ENCODE measurements around the gene PNLIPRP1. TPM values are rescaled to one million over a fixed set of nuclear protein-coding genes. Genes with fewer than 3 reads are reported as not detected.

Gene PNLIPRP1
- total RNA-seq, 1 donor from 2014 or later = not detected

DNA sequence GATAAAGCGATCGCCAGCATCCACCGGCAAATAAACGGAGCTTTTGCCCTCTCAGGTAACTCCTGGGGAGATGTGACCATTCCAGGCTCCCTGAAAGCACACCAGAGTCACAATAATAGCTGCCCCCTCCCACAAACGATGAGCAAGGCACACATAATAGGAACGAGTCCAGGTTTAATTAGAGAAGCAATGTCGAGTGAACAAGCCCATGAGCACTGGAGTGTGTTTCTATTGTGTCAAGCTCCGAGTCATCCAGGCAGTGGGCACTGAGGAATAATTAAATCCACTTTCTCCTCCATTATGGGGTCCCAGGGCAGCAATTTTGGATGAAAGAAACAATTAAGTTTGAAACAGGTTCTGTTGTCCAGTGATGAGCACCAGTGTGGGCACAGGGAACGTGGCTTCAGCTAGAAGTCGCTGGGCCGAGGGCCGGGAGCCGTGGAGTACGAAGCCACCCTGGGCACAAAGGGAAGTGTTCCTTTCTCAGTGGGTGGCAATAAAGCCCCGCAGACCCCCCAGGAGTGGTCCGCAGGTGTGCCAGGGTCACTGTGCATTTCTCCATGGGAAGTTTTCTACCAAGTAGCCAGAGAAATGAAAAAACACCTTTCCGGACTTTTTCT is 41.9 kb downstream of the PNLIPRP1 start:
- DNase-seq = no peak

DNA sequence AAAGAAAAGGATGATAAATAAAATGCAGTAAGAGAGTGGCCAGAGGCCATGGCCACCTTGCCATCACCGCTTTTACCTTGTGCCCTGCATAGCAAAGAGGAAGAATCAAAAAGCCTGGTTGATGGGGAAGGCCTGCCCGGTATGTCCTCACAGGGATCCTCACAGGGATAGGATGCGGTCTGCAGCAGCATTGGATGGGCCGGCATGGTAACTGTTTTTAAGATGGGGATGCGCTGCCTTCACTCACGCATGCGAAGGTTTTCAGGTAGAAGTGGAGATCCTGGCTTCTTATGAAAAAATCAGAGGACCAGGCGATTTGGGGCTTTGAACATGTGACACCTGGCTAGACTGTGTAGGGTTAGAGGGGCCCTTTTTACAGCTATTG is 42.4 kb downstream of the PNLIPRP1 start:
- no peak for DNase-seq

DNA sequence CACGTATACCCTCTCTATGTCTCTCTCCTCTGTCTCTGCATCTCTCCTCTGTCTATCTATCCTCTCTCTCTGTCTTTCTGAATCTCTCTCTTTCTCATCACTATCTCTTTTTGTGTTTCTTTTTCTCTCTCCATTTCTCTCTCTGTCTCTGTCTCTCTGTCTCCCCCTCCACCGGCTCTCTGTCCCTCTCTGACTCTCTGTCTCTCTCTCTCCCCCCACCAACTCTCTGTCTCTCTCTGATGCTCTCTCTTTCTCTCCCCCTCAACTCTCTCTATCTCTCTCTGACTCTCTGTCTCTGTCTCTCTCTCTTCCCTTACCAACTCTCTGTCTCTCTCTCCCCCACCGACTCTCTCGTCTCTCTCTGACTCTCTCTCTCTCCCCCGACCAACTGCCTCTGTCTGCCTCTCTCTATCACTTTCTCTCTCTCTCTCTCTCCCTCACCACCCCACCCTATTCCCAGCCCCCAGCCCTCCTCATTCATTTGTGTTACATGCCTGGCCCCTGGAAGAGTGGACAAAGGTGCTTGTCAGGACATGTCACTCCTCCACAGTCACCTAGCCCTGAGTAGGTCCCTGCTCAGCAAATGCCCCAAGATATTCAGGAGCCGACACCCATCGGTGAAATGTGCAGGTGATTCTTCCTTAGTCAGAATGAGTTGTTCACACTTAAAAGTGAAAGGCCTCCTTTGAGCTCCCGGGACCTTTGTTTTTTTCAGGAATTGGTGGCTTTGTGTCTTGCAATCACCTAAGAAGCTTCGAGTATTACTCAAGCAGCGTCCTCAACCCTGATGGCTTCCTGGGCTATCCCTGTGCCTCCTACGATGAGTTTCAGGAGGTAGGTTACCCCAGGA is 43.6 kb downstream of the PNLIPRP1 start:
- no peak for DNase-seq

DNA sequence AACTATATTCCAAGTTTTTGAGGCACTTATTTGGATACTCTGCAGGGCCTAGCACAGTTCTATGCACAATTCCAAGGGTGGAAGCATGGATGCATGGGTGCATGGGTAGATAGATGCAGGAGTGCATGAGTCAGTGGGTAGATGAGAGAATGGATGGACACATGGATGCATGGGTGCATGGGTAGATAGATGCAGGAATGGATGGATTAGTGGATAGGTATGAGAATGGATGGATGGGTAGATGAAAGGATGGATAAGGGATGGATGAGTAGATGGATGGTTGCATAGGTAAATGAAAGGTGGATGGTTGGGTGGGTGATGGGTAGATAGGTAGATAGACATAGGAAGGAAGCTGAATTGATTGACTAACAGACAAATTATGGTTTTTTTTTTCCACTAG is 45.6 kb downstream of the PNLIPRP1 start:
- DNase-seq = no peak

DNA sequence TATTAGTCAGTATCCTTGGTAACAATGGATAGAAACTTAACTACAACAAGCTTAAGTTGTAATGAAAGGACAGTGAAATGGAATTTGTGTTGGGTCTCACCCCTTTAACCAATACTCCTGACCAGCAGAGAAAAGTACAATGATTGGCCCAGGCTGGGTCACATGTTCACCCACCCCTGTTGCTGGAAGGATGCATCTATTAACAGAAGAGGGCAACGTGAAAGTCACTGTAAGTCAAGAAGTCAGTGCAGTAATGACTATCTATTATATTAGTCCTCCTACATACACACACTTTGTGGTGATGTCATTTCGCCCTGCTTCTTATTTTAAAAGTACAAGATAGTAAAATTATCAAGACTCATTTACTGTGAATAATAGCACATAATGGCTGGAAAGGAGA is 46.2 kb downstream of the PNLIPRP1 start:
- no peak for DNase-seq

DNA sequence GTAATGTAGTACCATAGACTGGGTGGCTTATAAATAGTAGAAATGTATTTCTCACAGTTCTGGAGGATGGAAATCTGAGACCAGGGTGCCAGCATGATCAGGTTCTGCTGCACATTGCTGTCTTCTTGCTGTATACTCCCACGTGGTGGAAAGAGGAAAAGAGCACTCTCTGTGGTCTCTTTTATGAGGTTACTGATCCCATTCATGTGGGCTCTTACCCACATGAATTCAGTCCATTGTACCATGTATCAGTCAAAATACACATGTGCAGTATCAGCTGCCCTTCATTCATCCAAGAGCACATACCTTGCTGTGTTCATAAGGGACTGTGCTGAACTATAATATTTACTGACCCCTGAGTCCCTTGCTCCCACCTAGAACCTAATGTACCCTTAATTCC is 47.1 kb downstream of the PNLIPRP1 start:
- DNase-seq = no peak

DNA sequence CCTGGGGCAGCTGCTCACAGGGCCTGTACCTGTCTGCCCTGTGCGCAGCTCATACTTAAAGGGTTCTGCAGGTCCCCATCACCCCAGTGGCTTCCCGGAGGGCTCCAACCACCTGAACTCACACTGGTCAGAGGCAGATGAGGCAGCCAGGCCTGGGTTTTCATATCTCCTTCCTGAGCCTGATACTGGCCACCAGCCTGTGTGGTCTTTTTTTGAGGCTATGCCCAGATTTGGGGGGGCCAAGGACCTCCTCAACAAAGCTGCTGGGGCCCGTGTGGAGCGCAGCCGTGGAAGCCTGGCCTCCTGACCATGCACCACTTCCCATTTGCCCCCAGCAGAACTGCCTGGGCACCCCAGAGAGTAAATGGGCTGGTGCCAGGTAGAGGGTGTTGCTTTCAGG is 55.7 kb downstream of the PNLIPRP1 start:
- DNase-seq = no peak

DNA sequence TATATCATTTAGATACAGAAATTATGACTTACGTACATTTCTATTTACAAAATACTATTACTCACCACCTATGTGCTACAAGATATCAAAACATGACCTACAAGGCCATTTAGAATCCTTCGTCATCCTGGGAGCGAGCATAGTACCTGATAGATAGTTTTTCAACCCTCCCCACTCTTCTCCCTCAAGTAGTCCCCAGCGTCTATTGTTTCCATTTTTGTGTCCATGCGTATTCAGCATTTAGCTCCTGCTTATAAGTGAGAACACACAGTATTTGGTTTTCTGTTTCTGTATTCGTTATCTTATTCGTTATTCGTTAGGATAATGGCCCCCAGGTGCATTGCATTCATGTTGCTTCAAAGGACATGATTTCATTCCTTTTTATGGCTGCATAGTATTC is 58.1 kb downstream of the PNLIPRP1 start:
- DNase-seq = no peak

DNA sequence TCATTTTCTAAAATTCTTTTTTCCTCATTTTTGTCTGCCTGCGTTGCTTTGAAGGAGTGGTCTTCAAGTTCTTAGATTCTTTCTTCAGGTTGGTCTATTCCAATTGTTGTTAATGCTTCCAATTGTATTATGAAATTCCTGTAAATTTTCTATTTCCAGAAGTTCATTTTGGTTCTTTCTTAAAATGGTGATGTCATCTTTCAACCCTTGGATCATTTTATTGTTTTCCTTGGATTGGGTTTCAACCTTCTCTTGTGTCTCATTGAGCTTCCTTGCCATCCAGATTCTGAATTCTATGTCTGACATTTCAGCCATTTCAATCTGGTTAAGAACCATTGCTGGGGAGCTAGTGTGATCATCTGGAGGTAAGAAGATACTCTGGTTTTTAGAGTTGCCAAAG is 63.1 kb downstream of the PNLIPRP1 start:
- no peak for DNase-seq

DNA sequence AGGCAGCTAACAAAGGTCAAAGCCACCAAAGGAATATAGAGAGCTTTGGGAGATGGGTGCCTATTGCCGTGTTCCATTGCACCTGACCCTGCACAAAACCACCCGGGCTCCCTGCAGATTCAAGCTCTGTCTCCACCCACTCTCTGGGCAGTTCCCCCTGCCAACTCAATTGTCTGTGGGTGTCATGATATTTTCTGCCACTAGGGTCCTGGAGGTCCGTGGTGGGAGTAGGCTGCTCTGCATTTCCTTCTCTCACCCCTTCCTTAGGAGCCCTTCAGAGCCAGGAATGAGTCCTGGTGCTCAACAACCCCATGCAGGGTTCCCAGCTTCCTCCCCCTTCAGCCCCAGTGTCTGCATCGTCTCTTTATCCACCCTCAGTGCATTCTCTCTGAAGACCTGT is 64.1 kb downstream of the PNLIPRP1 start:
- DNase-seq = no peak

DNA sequence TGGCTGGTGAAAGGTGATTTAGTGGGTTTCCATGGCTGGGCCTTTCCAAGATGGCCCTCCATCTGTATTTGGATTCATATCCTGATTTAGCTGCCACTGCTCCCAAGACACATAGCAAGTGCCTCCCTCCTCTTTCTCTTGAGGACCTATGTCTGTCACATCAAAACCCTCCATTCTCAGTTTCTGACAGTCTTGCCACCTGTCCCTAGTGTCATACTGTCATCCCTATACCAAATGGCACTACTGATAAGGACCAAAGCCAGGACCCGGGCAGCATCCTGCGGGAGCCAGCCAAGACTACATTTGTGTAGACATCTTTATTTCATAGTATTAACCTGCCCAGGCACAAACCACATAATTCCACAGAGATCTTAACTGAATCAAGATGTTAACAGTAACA is 64.8 kb downstream of the PNLIPRP1 start:
- DNase-seq = no peak

DNA sequence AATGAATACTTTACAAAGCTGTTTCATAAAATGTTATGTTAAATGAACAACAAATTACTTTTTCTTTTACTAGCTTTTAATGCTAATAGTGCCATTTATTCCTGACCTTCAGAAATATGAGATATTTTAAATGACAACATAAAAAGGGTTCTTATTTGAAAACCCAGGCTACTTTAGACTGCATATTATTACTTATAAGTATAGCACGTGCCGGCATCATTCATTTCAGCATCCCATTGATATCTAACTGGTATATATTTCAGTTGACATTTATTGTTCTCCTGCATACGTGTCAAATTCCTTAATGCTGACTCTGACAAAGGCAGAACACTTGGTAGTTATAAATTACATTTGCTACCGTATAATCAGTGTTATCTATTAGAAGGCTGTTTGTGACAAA is 65.3 kb downstream of the PNLIPRP1 start:
- DNase-seq = no peak

DNA sequence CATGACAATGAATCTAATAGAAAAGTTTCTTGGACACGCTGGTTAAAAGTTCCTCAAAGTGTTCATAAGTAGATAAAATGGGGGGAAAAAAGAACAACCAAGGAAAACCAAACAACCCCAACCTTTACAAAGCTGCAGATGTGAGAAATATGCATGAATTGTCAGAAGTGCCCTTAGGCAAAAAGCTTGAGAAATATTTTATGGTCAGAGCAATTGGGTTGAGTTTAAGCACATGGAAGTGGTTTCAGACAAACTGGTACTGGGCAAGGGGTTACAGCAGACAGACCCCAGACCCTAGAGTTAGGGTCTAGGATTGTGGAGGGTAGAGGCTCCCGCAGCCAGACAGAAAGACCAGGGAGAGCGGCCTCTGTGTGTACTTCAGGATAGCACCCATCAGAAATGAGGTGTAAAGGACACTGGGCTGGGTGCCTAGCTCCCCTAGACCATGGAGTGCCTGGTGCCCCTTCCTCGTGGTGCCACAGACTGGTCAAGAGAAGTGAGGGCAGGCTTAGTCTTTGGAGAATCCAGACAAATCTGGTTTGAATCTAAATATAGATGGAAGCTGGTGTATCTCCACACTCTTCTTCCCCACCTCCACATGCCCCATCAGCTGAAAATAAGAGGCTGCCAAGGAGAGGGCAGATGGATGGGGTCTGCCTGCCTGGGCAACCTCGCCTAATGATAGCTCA is 67.2 kb downstream of the PNLIPRP1 start:
- no peak for DNase-seq

Other genes with a start within 250 kb of the PNLIPRP1 start
- under 0.01 TPM in 1 of 2 replicates, not detected in the other for gene PNLIPRP3, start 163.1 kb upstream of the PNLIPRP1 start, total RNA-seq
- gene PNLIP, start 45.0 kb upstream of the PNLIPRP1 start, total RNA-seq = not detected in 2 replicates
- not detected in 2 replicates for gene PNLIPRP2, start 30.0 kb downstream of the PNLIPRP1 start, total RNA-seq
- gene HSPA12A, start 151.6 kb downstream of the PNLIPRP1 start, total RNA-seq = 0.56 and 0.68 TPM in 2 replicates